Renal cortex interstitium (tissue), 11 donors: ENCODE results near the gene OBP2A. TPM values are rescaled to one million over a fixed set of nuclear protein-coding genes. Genes with fewer than 3 reads are reported as not detected.

ENCODE experiments used
- DNase-seq, 11 donors: peaks; one replicate each; pipeline ENCODE4 v3.0.0-alpha.2; 2013; ENCODE audit warnings: low read depth in 9 of 11, low spot score in 4 of 11; ENCODE audit errors: extremely low read depth in 1 of 11
- polyA plus RNA-seq, 3 donors: library from polyadenylated mRNA; unstranded; fragments of 120-200 nt; gene quantifications; one replicate each; pipeline ENCODE4 v1.2.1, GENCODE V29; 2013; ENCODE audit not compliant: insufficient read length in 3 of 3

OBP2A gene
- polyA plus RNA-seq, 3 donors: 0.59 TPM; not detected in 2

DNA sequence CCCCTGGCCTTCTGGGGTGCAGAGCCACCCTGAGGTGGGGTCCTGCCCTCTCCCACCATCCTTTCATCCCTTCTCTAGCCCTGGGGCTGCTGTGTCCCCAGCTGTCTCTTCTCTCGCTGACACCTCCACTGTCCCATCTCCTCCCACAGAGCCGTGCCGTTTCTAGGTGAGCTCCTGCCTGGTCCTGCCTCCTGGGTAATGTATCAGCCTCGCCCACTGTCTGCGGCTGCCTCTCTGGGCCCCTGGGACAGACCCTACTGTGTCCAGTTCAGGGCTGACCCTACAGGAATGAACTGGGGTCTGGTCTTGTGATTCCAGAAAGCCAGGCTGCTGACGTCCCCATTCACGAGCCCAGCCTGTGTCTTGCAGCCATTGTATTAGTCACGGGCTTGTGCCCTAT is 19.7 kb downstream of the OBP2A start:
- DNase-seq: peak in 1 of 11 donors; percentile 4

DNA sequence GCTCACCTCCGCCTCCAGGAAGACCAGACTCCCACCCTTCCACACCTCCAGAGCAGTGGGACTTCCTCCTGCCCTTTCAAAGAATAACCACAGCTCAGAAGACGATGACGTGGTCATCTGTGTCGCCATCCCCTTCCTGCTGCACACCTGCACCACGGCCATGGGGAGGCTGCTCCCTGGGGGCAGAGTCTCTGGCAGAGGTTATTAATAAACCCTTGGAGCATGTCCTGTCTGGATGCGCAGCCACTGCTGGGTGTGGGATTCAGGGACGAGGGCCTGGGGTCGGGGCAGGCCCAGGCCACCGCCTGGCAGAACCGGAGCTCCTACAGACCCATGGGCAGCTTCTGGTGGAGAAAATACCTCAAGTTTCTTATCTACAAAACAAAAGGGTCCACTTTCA is 20.6 kb downstream of the OBP2A start:
- DNase-seq: no peak

DNA sequence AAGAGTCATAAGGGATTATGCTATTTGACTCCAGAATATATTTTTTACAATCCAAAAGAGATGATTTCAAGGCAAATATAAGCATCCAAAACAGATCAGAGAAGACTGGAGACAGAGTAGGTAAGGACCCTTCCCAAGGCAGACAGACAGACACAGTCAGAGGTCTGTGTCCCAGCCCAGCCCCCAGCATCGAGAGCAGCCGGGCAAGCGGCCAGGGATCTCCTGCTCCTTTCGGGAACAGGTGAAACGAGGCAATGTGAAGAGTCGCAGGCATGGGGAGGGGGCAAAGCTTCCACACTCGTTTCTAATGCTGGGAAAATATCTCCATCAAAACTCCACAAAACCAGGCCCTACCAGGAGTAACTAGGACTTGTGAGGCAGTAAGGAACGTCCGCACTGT is 21.4 kb downstream of the OBP2A start:
- no peak for DNase-seq

DNA sequence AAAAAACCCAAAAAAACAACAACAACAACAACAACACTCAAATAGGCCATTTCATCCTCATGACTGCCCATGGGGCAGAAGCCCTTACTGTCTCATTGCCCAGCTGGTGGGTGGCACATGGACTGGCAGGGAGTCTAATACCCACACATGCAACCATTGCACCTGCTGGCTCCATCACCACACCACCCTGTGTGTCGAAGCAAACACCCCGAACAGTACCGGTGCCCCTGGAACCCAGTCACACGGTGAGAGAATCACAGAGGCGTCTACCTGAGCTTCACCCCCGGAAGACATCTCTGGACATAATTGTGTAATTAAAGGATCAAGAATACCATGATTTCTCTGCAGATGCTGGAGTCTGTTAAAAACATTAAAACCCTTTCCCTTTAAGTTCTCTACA is 22.1 kb downstream of the OBP2A start:
- DNase-seq: no peak

DNA sequence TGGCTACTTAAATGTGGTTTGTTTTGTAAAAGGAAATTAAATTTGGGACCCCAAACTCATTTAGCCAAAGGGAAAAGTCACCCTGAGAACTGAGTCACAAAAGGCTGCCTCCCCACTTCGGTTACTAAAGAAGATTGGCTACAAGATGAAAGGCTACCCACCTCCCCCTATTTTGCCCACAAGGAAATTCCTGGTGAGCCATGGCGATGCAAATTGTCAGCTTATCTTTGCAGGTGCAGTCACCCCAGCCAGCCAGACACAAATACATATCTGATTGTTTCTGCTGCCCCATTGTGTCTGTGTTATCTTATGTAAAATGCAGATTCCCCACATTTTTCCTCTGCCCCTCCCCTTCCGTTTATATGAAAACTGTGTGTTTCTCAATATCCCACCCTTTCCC is 24.5 kb downstream of the OBP2A start:
- no peak for DNase-seq

DNA sequence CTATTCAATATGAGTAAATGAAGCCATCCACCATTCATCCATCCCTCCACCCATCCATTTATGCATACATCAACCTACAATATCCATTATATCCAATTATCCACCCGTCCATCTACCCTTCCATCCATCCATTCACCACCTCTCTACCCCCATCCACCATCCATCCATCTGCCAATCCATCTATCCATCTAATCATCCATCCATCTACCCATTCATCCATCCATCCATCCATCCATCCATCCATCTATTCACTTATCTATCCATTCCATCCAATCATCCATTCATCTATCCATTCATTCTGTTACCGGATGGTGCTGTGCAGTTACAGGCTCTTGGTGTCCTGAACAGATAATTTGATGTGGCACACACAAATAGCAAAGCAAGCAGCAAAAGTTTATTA is 26.3 kb downstream of the OBP2A start:
- DNase-seq: no peak

DNA sequence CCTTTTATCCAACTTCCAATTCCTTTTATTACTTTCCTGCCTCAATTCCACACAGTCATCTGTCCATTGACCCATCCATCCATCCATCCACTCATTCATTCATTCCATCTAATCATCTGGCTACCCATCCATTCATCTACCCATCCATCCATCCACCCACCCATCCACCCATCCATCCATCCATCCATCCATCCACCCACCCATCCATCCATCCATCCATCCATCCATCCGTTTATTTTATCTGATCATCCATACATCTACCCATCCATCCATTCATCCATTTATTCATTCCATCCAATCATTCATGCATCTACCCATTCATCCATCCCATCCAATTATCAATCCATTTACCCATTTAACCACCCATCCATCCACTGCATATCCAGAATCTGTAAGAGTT is 27.2 kb downstream of the OBP2A start:
- DNase-seq: no peak

DNA sequence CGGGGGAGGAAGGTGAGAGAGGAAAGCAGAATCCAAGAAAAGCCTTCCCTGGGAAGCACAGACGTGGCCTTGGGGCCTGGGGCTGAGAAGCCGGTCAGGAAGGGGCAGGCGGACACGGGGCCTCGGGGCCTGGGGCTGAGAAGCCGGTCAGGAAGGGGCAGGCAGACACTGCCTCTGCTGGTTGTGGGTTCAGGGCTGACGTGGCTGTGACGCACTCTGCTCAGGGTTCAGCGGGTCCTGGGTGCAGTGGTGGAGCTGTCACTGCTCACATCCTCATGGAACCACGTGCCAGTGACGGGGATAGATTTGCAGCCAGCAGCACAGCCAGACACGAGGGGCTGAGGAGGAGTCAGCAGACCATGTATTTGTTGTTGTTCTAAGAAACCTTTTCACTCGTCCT is 28.4 kb downstream of the OBP2A start:
- no peak for DNase-seq

DNA sequence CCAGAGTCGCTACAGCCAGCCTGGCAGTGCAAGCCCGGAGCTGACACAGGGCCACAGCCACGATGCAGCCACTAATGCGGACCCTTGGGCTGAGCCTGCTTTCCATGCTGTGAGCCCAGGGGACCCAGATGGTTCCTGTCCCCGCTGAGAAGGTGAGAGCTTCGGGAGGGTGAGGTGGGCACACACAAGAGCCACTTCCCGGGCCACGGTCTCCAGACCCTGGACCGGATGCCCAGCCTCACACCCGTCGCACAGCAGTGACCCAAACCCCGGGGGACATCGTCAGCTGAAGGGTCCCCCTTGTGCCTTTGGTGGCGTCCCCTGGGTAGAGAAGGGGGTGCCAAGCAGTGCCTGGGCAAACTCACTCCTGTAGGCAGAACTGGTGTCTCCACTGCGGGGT is 29.0 kb downstream of the OBP2A start:
- no peak for DNase-seq

DNA sequence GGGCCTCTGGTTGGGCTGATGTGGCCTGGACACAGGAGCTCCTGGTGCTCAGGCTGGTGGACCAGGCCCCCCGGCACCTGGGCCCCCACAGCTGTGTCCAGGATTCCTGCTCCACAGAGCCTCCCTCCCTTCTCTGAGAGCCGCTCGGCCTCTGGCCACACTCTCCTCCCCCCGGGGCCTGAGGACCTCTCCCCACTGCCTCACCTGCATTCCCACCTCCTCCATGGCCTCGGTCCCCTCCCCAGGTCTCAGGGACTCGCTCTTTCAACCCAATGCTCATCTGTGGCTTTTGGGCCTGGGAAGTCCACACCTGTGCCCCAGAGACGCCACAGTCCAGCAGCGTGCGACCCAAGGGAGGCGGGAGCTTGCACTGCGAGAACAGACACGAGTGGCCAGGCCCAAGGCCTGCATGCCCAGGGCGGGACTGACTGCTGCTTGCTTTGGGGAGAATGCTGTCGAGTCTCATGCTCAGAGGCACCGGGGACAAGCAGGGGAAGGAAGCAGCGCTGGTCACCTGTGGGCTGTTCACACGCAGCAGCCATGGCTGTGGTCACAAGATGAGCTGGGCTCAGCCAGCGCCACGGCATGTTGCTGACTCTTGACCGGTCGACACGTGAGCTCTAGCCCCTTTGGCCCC is 30.2 kb downstream of the OBP2A start:
- no peak for DNase-seq

DNA sequence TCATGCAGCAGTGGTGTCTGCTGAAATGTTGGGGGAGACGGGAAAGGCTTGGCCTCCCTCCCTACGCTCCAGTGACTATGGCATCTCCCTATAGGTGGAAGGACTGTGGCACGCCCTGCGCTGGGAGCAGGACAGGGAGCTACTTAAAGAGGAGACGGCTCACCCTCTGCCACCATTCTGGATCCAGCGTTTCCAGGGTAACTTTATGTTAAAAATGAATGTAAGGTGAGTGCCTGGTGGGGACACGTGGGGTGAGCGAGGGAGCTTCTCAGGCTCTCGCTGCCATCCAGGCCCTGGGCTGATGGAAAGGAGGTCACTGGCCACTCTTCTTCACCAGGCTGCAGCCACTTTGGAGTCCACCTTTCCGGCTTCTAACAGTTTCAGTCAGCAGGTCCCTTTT is 31.3 kb downstream of the OBP2A start:
- DNase-seq: no peak

DNA sequence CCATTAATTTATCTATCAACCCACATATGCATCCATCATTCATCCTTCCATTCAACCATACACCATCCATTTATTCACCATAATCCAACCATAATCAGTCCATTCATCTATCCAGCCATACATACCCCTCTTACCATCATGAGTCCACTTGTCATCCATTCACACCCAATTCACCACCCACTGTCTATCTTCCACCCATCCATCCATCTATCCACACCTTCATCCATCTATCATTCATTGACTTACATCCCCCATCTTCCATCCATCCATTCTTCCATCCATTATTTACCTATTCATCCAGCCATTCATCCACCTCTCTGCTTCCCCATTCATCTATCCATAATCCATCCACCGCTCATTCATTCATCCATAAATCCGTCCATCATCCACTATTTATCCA is 33.4 kb downstream of the OBP2A start:
- no peak for DNase-seq

DNA sequence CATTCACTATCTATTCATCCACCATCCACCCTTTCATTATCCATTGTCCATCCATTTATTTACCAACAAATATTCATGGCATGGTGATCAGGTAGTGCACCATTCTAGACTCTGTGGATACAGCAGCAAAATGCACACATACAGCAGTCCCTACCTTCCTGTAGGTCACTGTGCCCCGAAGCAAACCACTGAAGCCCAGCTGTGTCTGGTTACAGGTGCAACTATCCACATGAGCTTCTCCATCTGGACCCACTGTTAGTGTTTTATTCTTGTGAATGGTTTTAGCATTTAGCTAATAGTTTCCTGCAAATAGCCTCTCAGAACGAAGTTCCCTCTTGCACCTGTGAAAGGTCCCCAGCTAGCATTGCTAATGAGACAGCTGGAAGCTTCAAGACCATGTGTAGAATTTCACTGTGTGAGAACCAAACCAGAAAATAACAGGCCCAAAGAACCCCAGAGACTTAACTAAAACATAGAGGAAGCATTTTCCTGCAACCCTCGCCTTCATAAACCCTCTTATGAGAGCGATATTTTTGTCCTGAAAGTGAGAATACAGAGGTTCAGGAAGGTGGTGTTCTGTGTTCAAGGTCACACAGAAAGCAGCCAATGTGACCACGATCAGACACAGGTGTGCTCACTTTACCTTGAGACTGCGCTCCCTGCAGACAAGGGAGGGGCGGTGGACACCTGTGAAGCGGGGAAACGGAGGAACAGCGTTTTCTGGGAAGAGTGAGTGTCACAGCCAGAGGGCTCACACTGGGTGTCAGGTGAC is 34.1 kb downstream of the OBP2A start:
- DNase-seq: no peak

DNA sequence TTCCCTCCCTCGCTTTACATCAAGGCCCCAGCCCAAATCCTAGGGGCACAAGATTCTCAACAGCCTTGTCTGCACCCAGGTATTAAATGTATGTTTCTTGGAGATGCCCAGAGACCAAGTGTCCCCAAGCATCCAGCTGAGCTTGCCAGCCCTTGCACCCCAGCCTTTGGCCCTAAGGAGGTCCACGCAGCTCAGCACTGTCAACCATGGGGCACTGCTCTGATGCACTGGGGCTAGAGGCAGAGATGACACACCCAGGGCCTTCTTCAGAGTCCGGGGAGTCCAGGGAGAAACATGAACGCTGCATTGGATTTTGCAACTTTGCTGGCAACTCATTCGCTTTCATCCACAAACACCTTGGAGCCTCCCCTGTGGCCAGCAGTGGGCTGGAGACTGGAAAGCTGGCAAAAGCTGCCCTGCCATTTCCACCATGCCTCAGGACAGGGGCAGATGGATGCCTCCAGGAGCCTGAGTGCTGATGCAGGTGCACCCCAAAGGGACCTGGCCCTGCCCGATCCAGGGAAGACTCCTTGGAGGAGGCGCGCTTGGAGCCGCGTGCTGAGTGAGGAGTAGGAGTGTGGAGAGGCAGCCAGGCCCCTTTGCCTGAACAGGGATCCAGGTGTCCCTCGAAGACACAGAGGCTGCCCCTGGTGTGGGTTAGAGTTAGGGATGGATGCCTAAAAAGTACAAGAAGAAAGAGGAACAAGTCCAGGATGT is 34.9 kb downstream of the OBP2A start:
- no peak for DNase-seq

DNA sequence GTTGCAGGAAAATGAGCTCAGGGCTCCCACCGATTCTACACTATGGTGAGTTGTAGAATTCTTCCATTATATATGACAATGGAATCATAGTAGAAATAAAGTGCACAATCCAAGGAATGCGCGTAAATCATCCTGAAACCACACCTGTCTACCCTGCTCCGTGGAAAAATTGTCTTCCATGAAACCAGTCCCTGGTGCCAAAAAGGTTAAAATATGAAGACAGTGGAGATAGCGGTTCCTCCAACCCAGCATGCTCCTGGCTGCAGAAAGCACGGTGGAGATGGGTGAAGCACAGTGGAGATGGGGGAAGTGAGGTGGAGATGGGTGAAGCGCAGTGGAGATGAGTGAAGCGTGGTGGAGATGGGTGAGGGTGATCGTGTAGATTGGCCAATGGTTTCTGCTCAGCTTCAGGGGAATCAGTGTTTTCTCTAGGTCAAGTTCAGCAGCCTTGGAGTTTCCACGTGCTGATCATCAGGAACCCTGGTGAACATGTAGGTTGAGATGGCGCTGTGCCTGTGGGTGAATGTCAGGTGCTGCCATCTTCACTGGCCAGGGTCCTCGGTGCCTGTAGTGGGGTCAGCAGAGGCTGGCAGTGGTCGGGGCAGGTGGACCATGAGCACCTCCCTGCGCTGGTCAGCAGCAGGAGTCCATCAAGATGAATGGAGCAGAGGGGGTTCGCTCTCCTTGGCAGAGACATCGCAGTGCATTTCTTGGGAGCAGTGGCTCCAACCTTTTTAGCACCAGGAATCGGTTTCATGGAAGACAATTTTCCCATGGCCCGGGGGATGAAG is 35.9 kb downstream of the OBP2A start:
- DNase-seq: no peak

DNA sequence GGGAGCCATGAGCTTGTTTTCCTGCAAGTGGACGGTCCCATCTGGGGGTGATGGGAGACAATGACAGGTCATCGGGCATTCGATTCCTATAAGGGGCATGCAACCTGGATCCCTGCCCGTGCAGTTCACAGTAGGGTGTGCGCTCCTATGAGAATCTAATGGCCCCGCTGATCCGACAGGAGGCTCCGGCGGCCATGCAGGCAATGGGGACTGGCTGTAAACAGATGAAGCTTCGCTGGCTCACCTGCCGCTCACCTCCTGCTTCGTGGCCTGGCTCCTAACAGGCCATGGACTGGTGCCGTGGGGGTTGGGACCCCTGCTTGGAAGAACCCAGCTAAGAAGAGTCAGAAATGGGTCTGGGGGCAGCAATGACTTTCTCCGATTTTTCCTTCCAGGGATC is 36.6 kb downstream of the OBP2A start:
- DNase-seq: no peak

DNA sequence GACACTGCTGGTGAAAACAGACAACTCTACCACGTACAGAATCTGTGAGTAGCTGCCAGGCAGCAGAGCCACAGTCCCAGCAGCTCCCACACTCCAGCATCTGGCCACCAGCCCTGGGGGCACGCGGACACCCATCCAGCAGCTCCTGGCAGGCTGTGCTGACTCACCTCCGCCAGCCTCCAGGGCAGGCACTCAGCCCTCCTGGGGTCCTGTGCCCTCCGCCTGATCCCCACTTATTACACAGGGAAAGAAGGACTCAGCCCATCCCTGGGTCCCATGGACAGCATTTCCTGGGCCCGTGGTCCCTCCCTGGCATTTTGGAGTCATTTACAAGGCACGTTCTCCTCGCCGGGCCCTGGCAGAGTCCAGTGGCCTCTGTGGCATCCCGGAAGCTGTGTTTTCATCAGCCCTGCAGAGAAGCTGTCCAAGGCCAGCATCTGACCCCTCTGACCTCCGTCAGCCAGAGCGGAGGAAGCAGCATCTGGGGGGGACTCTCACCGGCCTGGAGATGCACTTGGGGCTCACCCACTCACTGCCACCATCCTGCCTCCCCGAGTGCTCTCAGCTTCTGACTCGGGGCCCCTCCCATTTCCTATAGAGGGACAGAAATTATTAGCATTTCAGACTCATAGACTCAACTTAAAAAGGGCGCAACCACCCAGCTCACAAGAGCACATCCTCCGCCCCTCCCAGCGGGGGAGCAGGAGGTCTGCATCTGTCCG is 37.2 kb downstream of the OBP2A start:
- no peak for DNase-seq

DNA sequence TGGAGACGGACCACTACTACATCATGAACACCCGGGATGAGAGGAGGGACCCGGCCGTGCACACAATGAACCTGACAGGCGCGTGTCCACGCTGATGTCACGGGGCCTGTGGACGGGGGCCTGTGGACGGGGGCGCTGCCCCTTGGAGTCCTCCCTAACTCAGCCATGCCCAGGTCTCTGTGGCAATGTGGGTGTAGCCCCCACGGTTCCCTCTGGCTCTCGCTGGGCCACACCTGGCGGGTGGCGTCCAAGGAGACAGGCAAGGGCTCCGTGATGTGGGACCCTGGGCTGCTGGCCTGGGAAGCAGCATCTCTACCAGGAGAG is 37.7 kb downstream of the OBP2A start:
- DNase-seq: no peak

DNA sequence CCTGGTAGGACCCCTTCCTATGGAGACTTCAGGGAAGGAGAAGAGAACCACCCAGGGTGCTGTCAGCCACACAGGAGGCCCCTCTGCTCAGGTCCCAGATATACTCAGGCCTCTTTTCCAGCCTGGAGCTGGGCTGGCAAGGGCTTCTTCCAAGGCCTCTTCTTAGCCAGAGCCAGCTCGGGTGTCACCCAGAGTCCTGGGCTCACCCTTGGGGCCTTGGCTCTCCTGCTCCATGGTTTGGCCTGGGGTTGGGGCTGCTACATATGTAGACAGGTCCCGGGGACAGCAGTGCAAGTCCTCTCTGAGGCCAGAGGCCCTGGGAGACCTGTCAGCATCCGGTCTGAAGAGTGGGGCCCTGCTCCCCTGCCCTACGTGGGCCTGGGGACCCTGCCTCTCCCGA is 38.4 kb downstream of the OBP2A start:
- DNase-seq: no peak
